HG03571 (cell line): Measurements from ENCODE around the gene TMC6.

Experiments
- ATAC-seq: cut with Tn5 transposase; IDR thresholded peaks from one replicate; pipeline ENCODE4 v1.9.1; 2021; ENCODE audit not compliant: unreplicated experiment

Gene TMC6

DNA sequence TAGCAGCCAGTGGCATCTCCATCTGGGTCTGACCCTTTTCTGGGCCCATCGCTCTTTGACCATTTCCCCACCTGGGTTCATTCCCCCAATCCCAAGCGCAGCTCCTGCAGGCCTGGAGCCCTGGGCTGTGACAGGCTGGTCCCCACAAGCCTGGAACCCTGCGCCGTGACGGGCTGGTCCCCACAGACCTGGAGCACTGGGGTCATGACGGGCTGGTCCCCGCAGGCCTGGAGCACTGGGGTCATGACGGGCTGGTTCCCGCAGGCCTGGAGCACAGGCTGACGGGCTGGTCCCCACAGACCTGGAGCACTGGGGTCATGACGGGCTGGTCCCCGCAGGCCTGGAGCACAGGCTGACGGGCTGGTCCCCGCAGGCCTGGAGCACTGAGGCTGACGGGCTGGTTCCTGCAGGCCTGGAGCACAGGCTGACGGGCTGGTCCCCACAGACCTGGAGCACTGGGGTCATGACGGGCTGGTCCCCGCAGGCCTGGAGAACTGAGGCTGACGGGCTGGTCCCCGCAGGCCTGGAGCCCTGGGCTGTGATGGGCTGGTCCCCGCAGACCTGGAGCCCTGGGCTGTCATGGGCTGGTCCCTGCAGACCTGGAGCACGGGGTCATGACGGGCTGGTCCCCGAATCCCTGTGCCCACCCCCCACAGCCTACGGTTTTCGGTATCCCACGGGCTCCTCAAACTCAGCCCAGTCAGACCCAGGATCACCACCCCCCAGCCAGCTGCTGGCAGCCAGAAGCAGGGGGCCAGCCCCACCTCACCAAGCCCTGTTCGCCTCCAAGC, 16.6 kb downstream of the TMC6 start:
- no peak for ATAC-seq

DNA sequence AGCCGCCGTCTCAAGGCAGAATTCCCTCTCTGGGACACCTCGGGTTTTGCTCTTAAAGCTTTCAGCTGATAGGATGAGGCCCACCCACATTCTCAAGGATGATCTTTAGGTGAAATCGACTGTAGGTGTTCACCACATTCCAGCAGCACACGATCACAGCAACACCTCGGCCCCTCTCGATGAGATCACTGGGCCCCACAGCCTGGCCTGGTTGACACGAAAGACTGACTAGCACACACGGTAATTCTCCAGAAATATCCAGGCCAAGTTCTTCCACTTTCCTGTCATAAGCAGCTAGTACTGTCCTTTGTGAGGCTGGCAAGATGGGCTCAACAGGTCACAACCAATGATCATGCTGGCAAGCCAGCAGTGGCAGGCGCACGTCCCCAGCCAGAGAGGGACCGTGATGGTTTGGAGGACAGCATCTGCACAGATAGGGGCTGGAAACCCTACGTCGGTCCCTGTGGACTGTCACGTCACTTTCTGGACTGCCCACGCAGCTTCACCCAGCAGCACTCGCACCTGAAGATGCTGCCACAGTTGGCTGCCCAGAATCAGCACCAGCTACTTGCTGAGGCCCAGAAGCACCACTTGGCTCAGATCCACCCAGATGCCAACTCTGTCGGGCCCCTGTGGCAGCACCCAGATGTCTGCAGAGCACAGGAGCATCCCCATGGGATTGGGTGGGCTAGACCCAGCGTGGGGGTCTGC, 17.4 kb downstream of the TMC6 start:
- ATAC-seq, result no peak

DNA sequence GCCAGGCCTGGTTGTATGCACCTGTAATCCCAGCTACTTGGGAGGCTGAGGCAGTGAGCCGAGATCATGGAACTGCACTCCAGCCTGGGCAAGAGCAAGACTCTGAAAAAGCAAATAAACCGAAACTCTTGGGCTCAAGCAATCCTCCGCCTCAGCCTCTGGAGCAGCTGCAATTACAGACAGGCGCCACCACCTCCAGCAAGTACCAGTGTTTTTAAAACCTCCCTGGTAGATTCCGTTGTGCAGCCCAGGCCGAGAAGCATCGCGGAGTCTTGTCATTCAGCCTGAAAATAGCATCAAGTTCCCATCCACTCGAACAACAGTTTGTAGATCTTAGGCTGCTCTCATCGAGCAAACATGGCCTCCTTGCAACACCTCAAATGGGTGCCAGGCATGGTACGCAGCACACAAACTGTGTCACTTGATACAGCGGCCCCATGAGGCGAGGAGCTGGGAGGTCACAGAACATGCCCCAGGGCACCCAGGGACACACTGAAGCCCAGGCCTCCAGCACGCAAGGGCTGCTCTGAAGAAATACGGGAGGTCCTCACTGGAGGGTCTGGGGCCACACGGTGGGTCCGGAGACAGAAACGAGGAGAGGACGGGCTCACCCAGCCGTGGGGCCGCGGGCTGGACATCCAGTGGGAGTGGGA, 18.1 kb downstream of the TMC6 start:
- no peak for ATAC-seq

DNA sequence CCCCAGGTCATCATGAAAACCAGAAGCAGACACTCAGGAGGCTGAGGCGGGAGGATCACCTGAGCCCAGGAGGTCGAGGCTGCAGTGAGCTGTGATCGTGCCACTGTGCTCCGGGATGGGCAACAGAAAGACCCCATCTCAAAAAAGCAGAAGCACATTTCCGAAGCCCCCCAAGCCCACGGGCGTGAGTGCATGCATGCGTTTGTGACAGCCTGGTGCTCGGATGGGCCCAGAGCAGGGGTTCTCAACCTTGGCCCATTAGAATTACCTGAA, 19.1 kb downstream of the TMC6 start:
- ATAC-seq, result no peak

DNA sequence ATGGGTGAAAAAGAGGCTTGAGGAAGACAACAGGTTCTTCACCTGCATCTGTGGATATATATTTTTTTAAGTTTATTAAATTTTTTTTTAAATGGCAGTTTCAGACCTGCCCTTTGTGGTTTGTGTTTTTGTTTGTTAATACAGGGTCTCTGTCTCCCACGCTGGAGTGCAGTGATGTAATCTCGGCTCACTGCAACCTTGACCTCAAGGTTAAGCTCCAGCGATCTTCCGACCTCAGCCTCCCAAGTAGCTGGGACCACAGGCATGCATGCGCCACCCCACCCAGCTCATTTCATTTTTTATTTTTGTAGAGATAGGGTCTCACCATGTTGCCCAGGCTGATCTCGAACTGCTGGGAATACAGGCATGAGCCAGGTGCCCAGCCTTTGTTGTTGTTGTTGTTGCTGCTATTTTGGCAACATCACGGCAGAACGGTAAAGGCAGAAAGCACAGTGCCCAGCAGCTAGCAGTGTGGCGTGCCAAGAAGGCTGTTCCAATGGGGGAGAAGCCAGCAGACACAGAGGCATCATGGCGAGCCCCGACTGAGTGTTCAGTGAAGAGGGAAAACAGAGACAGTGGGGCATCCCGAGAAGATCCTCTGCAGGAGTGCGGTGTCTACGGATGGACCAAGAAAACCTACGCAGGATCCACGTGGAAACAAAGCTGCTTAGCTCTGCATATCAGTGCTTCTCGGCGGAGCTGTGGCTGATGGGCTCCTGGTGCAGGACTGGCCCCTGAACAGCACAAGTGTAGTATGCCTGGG, 19.6 kb downstream of the TMC6 start:
- ATAC-seq, result no peak

DNA sequence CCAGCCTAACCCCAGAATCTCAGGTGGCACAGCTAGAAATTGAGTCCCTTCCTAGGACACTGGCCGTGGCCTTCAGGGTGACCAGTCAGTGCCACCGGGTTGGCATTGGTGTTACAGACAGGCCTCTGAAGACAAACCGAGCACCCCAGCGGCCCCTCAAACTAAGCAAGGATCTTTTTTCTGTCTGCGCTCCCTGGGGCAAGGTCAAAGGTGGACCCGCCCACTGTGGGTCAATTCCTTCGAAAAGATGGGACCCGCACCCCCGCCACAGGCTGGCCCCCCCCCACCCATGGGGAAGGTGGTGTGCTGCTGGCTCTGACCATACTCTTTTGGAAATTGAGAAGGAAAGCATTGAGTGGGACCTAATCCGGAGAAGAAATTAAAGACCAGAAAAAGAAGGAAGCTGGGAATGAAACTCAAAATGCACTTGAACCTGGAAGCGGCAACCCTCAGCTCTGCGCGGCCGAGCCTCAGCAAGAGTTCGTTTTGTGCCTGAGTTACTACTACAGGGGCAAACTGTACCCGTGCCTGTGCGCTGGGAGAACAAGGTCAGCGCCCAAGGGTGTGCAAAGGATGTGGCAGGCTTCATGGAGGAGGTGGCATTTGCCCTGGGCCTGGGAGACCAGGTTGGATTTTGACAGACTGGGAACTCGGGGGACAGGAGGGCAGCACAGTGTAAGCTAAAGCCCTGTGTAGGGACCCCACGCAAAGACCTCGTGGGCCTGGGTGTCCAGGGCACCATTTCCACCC, 20.4 kb downstream of the TMC6 start:
- ATAC-seq, result no peak

DNA sequence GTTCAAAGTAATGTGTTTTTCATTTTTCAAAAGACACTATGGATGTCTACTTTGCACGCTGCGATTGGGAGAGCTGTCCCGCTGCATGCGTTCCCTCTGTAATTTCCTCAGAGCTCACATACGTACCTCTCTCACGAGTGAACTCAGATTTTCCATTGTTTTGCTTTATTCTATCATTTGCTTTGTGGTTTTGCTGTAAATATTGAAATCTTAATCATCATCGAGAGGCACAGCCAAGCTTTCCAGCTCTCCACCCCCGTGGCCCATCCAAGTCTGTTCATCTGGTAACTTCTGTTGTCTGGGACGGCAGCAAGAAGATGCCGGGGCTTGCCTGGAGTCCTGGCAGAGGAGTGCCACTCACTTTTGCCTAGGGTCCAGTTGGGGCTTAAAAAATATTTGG, 21.1 kb downstream of the TMC6 start:
- no peak for ATAC-seq

DNA sequence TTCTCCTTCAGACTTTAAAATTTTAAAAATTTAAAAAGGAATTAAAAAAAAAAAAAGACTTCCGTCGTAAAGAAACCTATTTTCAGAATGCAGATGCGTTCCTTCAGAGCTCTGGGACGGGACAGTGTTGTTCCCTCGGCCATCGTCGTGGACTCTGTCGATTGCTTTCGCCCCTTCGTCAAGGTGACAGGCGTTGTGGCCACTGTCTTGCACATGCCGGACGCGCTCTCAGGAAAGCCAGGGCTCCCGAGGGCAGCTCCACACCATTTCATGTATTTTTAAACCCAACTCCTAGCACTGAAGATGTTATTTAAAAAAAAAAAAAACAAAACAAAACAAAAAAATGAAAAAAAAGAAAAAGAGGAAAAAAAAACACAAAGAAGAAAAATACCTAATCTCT, 22.3 kb downstream of the TMC6 start:
- no peak for ATAC-seq

DNA sequence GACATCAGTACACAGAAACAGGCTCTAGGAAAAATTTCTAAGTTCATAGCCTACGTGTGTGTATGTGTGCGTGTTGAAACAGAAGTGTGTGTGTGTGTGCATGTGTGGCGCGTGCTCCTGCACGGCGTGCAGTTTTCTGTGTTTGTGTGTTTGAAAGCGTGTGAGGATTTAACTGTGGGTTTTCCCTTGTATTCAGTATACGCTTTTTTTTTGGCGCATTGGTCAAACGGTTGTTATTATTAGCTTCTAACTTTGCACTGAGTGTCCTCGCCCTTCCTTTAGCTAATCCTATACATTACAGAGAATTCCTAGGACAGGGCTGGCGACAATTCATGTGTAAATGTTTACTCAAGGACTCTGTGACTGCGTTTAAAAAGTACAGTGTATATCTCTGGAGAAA, 23.0 kb downstream of the TMC6 start:
- no peak for ATAC-seq

DNA sequence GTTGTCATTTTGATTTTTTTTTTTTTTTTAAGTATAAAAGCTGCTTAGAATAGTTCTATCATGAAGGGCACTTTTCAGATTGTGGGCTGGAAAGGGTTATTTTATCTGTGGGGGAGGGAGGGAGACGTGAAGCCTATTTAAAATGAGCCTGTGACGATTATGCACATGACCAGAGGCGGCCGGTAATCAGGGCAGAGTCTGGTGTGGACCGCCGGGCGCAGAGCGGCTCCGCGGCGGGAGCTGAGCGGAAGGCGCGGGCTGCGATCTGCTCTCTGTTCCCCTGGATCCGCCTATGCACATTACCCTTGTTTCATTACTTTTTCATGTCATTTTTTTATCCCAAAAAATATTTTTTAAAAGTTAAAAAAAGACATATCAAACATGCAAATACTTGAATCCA, 23.5 kb downstream of the TMC6 start:
- ATAC-seq, result no peak

DNA sequence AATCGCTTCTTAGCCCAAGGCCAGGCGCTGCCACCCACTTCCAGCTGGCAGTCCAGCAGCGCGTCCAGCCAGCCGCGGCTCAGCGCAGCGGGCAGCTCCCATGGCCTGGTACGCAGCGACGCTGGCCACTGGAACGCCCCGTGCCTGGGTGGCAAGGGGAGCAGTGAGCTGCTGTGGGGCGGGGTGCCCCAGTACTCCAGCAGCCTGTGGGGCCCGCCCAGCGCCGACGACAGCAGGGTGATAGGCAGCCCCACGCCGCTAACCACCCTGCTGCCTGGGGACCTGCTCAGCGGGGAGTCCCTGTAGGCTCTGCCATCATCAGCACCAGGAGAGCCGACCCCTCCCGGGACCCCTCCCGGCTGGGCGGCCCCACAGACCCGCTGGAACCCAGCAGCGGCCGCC, 24.0 kb downstream of the TMC6 start:
- no peak for ATAC-seq

DNA sequence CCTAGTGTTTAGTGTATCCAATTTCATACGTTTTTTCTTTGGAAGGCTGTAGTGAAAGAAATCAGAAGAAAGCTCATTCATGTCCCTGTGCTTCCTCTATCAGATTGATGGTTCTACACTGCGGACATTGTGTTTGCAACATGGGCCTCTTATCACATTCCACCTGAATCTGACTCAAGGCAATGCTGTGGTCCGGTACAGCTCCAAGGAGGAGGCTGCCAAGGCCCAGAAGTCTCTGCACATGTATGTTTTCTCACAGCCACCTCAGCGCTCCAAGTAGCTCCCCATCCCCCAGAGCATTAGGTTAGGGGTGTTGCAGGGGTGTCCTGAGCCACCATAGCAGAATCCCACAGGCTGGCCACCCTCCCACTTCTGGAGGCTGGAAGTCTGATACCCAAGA, 25.2 kb downstream of the TMC6 start:
- ATAC-seq, result no peak

DNA sequence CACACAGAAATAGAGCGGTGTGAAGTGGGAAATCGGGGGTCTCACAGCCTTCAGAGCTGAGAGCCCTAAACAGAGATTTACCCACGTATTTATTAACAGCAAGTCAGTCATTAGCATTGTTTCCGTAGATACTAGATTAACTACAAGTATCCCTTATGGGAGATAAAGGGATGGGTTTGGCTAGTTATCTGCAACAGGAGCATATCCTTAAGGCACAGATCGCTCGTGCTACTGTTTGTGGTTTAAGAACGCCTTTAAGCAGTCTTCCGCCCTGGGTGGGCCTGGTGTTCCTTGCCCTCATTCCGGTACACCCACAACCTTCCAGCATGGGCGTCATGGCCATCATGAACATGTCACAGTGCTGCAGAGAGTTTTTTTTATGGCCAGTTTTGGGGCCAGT, 27.0 kb downstream of the TMC6 start:
- ATAC-seq, result no peak

DNA sequence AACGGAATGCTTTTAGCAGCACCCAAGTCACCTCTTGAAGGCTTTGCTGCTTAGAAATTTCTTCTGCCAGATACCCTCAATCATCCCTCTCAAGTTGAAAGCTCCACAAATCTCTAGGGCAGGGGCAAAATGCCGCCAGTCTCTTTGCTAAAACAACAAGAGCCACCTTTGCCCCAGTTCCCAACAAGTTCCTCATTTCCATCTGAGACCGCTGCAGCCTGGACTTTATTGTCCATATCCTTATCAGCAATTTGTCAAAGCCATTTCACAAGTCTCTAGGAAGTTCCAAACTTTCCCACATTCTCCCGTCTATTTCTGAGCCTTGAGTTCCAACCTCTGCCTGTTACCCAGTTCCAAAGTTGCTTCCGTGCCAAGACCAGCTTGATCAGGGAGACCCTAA, 27.4 kb downstream of the TMC6 start:
- no peak for ATAC-seq

DNA sequence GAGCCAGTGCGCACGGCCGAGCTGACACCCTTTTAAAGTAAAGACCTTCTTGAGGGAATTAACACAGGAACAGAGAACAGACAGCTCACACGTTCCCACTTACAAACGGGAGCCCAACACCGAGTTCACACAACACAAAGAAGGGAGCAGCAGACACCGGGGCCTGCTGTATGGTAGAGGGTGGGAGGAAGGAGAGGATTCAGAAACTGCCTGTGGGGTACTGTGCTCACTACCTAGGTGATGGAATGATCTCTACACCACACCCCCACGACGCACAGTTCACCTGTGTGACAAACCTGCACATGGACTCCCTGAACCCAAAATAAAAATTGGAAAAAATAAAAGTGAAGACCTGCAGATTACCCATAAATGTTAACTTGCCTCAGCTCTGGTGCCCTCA, 32.5 kb downstream of the TMC6 start:
- ATAC-seq, result no peak

DNA sequence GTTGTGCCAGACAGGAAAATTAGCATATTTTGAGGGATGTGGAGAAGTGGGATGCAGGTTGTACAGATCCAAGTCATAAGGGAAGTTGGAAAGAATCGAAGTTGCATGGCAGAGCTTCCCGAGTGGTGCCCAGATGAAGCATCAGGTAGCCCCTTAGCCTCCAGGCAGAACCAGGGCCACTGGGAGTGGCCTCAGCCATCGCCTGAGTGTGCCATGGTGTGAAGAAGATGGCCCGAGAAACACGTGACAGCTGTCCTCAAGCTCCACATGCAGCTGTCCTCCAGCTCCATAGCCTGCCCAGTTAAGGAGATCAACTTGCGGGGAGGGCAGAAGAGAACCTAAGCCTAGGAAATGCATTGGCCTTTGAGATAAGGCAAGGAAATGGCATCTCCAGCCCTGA, 33.5 kb downstream of the TMC6 start:
- ATAC-seq, result no peak

DNA sequence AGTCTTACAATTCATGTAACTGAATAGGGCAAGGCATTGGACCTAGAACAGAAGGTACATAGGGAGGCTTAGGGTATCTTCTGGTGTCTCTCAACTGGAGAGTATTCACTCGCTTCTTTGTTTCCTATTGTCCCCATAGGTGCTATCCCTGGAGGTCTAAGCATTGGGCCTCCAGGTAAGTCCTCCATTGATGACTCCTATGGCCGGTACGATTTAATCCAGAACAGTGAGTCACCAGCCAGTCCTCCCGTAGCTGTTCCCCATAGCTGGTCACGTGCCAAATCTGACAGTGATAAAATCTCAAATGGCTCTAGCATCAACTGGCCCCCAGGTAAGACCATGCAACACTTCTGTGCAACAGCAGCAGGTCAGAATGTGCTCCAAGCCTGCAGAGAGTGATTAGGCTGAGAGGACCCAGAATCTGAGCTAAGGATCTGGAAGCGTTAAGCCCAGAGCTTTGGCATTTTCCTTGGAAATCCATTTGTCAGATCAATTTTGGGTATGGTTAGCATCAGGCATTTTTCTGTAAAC, 35.7 kb downstream of the TMC6 start:
- no peak for ATAC-seq

DNA sequence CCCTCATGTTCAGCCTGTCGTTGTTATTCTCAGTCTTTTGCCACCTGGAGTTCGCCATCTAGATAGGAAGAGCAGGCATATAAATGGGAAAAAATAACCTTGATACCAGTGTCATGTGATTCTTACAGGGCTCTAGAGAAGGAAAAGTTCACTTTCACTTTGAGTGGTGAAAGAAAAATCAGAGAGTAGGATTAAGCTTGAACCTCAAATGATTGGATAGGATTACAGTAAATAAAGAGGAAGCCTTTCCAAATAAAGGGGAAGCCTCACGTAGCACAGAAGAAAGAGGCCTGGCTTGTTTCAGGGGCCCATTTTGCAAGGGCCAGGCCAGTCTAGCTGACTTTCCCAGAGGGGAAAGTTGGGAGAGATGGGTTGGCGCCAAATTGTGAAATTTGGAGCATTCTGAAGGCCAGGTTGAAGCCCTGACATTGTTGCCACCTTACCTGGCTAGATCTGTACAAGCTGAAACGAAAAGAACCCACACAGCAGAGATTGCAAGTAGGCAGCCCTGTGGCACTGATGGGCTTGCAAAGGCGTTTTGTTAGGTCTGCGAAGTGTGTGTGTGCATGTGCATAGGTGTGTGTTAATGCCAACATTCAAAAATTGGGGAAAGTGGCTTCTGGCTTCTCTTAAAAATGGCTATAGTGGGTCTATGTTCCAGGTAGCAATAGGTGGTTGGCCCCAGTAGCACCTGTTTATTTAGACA, 38.8 kb downstream of the TMC6 start:
- ATAC-seq, result no peak

DNA sequence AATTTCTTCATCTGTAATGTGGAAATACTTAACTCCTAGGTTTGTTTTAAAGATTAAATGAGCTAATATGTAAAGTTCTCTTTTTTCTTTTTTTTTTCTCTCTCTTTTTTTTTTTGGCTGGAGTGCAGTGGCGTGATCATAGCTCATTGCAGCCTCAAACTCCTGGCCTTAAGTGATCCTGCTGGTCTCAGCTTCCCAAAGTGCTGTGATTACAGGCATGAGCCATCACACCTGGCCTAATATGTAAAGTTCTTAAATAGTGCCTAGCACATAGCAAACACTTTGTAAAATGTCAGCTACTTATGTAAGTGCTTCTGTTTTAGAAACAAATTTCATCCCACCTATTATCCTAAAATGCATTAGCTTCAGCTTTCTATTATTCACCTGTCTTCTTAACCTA, 40.0 kb downstream of the TMC6 start:
- ATAC-seq, result no peak

DNA sequence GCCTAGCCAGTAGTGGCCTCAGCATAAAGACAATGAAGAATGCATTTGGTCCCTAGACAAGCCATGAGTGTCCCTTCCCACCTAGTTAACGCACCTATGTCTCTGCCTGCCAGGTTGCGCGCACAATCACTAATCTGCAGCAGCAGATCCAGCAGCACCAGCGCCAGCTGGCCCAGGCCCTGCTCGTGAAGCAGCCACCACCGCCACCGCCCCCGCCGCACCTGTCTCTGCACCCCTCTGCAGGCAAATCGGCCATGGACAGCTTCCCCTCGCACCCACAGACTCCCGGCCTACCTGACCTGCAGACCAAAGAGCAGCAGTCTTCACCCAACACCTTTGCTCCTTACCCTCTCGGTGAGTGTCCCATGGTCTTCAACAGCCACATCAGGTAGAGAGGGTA, 41.8 kb downstream of the TMC6 start:
- no peak for ATAC-seq
